GM19438 (cell line): ENCODE results near the gene EPN1.
A peak's percentile ranks its signal among the peaks of the same experiment; 100 is the strongest.

Experiments
- ATAC-seq: cut with Tn5 transposase; IDR thresholded peaks from one replicate; pipeline ENCODE4 v1.9.1; 2021; ENCODE audit warnings: low read depth; ENCODE audit not compliant: unreplicated experiment

EPN1 gene

DNA sequence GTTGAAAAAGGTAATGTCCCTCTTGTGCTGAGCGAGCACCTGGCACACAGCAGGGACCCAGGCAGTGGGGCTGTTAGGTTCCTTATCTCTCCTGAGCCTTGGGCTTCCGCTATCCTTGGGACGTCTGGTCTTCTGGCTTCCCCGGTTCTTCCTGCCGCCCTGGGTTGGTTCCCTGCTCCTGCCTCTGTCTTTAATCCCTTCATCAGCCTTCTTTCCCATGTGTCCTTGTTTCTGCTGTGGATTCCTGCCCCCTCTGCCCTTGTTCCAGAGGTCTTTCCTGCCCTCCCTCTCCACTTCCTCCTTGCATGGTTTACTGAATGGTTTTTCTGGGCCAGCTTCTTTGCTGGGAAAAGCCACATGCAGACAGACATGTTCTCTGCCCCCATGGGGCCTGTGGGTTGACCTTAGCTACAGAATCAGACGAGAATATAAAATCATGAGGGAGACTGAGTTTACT, 2.6 kb downstream of the EPN1 start:
- ATAC-seq: no peak

DNA sequence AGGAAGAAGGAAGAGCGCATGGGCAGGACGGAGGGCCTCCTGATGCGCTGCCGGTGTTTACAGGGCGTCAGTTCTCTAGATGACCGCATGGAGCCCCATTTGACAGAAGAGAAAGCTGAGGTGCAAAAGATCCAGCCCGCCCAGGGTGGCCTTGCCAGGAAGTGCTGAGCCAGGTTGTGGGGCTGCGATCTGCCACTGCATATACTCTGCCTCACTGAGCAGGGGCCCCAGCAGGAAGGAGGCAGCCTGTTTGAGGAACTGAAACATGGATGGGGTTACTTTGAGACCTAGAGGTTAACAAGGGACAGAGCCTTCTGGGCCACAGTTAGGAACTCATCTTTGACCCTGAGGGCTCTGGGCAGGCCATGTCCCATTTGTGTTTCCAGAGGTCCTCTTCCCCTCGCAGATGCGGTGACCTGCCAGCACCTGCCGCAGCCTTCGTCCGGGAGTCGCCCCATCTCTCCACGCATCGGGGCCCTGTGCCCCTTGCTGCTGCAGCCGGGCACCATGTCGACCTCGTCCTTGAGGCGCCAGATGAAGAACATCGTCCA, 3.2 kb downstream of the EPN1 start:
- peak; percentile 56 for ATAC-seq

DNA sequence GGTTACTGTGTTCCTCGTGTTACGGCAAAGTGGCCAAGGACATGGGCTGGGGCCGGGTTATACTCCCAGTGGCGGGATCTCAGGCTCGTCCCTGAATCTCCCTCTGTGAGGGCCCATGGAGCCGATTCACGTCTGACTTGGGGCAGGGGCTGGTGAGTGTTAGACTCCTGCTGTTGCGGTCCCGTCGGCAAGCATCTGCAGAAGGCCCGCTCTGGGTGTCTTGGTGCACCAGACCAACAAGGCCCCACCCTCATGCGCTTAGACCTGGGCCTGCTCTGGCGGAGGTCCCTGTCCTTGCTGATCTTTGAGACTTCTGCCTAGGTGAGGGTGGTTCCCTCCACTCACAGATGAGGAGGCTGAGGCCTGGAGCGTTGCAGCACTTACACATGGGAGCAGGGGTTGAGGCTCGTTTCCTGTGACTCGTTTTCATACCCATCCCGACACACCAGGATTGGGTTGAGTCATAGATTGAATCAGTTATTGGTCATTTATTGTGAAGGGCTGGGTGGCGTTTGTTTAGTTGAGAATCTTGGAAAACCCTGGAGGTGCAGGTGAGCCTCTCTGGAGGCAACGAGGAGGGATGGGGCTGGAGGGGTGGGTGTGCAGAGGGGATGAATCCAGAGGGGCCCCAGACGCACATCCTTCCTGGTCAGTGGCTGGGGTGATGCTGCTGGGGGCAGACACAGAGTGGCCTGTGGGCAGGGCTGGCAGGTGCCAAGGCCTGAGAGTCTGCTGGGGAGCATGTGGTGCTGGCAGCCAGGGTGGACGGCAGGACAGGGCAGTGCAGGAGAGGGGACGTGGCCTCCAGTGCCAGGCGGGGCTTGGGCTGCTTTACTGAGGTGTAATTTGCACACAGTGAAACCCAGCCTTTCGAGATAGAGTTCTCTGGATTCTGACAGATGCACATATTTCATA, 4.6 kb downstream of the EPN1 start:
- ATAC-seq: no peak

DNA sequence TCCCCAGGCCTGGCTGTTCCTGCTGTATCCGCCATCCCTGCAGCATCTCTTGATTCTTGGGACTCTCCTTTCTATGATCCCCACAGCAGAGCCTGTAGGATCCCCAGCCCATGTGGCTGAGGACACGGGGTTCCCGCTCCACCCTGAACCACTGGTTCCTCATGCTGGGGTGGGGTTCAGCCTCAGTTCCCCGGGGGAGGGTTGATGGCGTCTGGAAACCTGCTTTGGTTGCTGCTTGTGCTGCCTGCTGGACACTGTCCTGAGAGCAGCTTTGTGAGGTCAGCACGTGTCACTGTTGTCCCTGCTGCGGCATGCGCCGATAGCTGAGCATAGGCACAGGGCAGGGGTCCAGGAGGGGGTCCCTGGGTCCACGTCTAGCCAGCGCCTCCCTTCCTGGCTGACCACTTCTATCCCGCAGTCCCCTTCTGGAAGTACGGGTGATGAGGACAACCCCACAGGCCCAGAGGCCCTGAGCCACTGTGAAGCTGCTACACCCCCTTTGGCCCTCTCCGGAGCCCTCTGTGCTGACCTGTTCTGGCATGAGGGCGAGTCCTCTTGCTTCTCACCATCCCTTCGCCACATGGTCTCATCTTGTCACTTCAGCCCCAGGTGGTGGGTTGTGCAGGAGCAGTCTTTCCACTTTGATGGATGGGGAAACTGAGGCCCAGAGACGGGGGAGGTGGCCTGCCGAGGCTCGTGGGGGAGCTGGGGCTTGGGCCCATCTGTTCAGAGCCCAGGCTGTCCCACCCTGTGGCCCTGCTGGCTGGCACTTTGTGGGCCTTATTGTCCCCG, 5.5 kb downstream of the EPN1 start:
- ATAC-seq: no peak

DNA sequence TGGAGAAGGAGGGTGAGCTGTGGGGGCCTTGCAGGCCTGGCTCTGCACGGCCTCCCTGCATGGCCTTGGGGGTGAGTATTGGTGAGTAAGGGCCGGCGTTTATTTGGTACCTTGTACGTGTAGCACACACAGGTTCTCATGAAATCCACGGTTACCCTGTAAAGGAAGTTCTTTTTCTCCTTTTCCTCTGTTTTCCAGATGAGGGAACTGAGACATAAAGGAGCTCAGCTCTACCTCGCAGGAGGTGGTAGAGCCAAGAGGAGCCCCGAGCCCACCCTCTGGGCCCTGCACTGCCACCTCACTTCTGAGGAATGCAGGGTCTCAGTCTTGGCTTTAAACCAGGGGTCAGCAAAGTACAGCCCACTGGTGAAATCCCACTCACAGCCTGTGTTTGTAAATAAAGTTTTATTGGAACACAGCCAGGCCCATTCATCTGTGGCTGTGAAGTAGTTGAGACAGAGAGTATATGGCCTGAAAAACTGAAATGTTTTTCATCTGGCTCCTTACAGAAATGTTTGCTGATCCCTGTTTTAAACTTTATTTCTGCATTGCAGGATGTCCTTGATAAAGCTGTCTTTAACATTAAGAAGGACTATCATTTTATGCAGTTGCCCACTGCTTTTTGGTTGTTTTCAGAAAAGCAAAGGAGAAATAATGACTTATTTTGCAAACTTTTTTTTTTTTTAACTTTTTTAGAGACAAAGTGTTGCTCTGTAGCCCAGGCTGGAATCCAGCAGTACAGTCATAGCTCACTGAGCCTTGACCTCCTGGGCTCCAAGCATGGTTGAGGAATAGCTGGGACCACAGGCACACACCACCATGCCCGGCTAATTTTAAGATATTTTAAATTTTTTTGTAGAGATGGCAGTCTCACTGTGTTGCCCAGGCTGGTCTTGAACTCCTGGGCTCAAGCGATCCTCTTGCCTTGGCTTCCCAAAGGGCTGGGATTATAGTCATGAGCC, 6.4 kb downstream of the EPN1 start:
- ATAC-seq: no peak

DNA sequence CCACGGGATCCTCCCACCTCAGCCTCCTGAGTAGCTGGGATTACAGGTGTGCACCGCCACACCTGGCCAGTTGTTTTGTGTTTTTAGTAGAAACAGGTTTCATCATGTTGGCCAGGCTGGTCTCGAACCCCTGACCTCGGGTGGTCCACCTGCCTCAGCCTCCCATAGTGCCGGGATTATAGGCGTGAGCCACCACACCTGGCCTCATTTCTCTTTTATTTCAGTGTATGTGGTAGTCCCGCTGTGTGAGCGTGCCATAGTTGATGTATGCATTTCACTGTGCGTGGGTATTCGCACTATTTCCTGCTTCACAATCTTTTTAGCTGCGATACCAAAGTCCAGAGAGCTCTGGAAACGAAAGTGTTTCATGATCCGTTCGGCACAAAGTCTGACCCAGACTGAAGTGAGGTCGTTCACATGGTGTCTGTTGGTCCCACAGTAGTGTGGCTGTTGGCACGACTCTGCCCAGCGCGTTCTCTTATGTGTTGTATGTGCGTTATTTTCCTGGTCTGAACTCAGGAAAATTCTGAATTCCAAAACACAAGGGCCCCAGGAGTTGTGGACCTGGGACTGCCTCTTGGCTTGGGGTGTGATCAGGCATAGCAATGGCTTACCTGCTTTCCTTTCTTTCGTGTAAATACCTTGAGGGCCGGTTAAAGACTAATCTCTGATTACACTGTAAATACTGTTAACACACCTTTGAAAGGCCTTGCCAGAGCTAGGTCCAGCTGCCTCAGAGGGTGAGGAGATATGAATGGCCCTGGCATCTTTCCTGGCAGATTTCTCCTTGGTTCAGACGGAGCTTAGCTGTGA, 8.6 kb downstream of the EPN1 start:
- no peak for ATAC-seq

DNA sequence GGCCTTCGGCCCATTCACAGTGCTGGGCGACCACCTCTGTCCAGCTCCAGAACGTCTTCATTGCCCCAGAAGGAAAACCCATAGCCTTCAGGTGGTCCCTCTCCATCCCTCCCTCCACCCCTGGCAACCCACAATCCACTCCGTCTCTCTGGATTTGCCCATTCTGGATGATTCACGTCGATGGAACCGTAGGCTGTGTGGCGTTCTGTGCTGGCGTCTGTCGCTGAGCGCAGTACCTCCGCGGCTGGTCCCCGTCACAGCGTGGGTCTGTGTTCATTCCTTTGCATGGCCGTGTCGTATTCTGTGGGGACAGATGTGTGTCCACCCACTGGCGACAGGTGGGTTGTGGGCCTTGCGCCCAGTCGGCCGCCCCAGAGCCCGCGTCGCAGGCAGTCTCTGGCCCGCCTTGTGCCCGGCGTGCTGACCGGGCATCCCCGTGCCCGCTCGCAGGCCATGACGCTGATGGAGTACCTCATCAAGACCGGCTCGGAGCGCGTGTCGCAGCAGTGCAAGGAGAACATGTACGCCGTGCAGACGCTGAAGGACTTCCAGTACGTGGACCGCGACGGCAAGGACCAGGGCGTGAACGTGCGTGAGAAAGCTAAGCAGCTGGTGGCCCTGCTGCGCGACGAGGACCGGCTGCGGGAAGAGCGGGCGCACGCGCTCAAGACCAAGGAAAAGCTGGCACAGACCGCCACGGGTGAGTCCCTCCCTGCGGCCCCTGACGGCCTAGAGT, 10.1 kb downstream of the EPN1 start:
- ATAC-seq: no peak

DNA sequence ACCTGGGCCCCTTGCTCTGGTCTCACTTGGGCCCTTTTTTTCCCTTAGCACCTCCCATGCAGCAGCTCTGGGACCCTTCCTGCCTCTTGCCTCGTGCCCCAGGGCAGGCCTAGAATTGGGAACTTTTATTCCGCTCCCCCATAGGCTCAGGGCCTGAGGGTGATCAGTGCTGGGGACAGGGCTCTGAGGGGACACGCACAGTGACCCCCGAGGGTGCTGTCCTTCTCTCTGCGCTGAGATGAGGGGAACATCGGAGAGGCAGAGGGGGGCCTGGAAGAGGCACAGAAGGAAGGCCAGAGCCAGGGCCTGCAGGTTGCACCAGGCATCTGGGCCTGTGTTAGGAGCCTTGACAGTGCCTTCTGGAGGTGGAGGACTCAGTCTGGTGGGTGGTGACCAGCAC, 10.8 kb downstream of the EPN1 start:
- ATAC-seq: no peak

DNA sequence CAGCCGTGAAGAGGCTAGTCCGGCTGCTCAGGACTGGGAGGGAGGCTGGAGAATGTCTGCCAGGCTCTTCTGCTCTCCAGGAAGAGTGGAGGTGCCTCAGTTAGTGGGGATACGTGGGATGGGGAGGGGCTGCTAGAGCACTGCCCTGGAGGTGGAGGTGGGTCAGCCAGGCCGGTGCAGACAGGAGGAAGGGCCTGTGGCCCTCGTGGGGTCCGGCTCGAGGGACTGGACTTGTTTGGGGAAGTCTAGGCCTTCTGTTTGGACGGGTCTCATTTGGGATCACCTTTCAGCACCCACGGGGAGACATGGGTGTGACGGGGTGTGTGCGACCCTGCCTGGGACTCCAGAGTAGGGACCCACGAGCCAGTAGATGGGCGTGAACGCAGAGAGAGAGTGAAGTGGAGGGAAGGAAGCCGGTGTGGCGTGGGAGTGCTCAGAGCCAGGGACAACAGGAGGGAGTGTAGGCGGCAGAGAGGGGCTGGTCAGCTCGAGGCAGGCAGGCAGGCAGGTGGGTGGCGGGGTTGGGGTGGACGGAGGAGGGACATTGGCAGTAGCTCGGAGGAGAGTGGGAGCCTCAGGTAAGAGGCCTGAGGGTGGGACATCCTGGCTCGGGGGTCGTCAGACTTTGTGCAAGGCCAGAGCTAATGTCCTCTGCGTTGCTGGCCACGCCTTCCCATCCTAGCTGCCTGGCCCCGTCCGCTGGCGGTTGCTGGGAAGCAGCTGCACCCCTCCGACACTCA, 11.5 kb downstream of the EPN1 start:
- ATAC-seq: no peak

DNA sequence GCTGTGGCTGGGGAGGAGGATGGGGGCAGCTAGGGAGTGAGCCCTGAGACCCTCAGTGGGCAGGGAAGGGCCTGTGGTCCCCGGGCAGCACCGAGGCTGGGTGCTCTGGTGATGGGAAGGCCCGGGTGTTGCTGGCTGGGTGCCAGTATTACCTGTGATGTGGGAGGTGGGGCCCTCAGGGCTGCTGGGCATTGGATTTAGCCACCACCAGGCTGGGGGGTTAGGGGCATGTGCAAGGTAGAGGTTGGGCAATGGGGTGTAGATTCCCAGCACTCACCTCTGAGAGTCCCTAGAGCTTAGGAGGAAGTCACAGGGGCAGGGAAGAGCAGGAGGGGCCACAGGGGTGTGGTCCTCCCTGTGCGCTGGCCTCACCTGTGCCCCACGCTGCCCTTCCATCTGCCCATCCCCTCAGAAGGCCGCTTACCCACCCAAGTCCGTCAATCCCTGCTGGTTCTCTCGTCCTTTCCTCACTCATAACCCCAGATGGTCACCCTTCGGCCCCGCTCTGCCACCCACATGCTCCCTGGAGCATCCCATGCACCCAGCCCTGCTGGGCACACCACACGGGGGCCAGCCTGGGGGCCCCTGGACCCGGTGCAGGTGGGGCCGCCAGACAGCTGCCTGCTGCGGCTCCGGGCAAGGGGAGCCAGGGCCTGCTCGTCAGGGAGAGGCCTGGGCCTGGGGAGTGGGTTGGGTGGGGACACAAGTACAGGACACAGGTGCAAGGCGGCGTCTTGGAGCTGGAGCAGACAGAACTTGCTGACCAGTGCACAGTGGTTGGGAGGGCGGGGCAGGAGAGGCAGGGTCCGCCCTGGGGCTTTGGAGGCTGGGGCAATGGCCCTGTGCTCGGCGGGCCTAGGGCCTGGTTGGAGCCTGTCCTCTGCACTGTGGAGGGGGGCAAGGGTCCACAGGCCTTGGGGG, 12.5 kb downstream of the EPN1 start:
- no peak for ATAC-seq

DNA sequence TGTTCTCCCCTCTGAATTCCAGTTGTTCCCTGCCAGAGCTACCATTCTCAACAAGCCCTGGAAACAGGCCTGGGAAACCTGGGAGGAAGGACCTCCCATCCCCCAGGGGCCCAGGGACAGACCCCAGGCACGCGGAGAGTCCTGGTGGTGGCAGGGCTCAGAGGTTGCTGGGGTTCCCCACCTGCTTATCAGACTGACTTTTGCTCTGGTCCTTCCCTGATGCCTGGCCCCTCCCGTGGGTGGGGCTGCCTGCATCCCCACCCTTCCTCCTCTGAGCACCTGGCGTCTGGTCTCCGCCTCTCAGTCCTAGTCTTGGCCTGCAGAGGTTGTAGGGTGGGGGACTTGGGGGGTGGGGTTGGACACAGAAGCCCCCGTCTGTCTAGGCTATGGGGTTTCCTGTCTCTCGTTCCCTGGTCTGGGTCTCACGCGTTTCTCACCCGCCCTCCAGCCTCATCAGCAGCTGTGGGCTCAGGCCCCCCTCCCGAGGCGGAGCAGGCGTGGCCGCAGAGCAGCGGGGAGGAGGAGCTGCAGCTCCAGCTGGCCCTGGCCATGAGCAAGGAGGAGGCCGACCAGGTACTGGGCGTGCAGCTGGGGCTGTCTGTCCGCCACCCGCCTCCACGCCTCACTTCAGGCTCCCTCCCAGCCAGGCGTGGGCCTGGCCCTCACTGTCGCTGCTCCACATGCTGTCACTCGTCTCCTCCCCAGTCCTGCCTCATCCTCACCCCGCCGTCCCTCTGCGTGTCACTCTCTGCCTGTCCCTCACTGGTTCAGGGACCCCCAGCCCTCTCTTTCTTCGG, 13.6 kb downstream of the EPN1 start:
- ATAC-seq: no peak

DNA sequence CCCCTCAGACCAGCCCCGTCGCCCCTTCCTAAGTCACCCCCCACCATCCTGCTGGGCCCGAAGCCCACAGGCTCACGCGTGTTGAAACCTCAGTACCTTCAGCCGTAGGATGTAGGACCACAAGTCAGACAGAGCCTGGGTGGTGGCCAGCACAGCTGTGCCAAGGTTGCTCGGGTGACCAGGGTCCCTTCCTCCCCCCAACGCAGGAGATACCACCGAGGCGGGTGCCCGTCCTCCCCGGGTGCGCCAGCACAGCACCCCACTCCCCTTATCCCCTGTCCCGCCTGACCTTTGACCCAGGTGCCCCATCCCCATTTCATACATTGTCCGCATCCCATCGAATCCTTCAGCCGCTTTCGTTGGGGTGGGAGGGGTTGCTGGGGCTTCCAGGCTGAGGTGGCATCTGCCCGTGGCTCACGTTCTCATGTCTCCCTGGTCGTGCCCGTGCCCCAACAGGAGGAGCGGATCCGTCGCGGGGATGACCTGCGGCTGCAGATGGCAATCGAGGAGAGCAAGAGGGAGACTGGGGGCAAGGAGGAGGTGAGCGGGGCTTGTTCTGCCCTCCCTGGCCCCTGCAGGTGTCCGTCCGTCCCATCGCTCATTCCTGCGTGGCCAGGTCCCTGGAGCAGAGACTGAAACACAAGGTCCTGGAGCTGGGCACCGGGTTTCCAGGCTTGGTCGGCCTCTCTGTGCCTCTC, 14.5 kb downstream of the EPN1 start:
- ATAC-seq: no peak

DNA sequence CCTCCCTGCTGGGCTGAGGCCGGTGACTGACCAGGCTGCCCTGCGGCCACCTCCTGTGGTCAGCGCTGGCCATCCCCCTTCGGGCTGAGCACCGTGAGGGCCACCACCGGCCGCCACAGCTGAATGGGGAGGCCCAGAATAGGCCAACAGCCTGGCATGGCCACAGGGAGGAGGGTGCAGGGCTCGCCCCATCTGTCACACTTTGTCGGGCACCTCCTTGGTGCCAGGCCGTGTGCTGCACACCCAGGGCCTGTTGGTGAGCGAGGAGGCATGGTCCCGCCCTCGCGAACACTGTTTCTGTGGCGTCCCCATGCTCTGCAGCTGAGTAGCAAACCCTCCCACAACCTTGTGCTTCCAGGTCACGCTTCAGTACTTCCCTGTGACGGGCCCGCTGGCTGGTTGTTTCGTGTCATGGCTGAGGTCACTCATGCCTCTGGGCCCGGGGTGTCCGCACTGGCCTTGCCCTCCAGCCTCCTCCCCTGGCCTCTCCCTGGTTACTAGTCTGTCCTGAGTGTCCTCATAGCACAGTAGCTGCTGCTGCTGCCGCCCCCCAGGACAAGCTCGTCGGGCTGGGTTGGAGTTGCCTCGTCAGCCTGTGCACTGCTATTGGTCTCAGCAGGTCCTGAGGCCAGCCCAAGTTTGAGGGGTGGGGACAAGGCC, 15.2 kb downstream of the EPN1 start:
- no peak for ATAC-seq

DNA sequence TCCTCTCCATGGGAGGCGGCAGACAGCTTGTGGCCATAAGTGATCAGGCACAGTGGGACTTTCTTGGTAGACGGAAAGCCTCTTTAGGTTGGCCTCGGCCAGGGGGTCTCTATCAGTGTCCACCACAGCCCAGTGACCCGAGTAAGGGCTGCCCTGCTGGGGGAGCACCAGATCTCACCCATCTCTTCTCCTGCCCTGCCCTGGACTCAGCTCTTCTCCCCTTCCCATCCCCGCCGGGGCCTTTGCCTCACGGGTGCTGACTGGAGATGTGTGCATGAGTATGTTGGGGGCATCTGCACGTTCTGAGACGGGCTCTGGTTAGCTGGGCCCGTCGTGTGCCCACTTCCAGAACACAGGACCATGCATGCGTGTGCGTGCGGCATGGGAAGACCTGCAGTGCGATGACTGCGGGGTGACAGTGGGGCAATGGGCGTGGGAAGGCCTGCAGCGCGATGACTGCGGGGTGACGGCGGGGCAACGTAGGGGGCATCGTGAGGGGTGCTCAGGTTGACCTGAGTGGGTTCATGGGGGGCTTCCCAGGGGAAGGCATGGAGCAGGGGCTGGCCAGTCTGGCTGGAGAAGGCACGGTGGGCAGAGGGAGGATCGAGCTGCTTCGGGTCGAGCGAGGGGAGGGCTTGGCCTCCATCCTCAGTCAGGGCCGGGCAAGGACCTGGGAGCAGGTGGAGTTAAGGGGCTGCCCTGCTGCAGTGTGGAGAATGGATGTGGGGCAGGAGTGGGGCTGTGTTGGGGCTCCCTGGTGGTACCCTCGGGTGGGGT, 15.9 kb downstream of the EPN1 start:
- no peak for ATAC-seq
